ENCODE measurements around the gene CACNB1.

CACNB1 gene

GRCh38 chr17:39208893-39209292 is 11.4 kb upstream of the CACNB1 start:
- peaks cover 19% of the 10 kb centered on the region for H3K27me3 ChIP-seq (ENCODE audit: control insufficient read depth, insufficient read depth, low read length)
- no peaks in the 10 kb centered on the region for H3K9me3 ChIP-seq (ENCODE audit: control insufficient read depth, low read length)
- H3K36me3 ChIP-seq (ENCODE audit: control insufficient read depth, insufficient read depth, low read length), result peaks cover 7% of the 10 kb centered on the region
- peak overlapping the region; percentile 48 for H3K9ac ChIP-seq (ENCODE audit: low read length)
- no peak overlapping the region for H3K4me3 ChIP-seq (ENCODE audit: low read length)
- peaks cover 25% of the 10 kb centered on the region for H3K4me1 ChIP-seq (ENCODE audit: control insufficient read depth, insufficient read depth, low read length)

DNA sequence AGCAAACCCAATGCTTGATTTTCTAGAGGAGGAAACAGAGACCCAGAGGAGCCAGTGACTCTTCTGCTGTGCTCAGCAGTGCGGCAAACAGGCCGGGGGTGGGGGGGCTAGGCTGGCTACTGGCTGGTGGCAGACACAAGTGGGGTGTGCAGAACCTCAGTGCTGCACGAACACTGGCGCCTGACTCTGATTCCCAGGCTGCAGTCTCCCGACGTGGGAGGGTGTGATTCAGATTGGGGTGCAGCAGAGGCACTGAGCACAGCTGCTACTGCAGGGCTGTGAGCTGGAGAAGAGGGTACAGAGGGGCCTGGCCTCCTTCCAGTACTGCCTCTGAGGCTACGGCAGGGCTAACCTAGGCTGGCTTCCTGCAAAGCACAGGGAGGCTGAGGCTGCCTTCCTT is 10.7 kb upstream of the CACNB1 start:
- H3K36me3 ChIP-seq (ENCODE audit: control insufficient read depth, insufficient read depth, low read length), result peaks cover 11% of the 10 kb centered on the region
- no peak overlapping the region for H3K9ac ChIP-seq (ENCODE audit: low read length)
- peaks cover 17% of the 10 kb centered on the region for H3K27me3 ChIP-seq (ENCODE audit: control insufficient read depth, insufficient read depth, low read length)
- H3K4me3 ChIP-seq (ENCODE audit: low read length), result no peak overlapping the region
- H3K9me3 ChIP-seq (ENCODE audit: control insufficient read depth, low read length), result no peaks in the 10 kb centered on the region
- peaks cover 25% of the 10 kb centered on the region for H3K4me1 ChIP-seq (ENCODE audit: control insufficient read depth, insufficient read depth, low read length)

DNA sequence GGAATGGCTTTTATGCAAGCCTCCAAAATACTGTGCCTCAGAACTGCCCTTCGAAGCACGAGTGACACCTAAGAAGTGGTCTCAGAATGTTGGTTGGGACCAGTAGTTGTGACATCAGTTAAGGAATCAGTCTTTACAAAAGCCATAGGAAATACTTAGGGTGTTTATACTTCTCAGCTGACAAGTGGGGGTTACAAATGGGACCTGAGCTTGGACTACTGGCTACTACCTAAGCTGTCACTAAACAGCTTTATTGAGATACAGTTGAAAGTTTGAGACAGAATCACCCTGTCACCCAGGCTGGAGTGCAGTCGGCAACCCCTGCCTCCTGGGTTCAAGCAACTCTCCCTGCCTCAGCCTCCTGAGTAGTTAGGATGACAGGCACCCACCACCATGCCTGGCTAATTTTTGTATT is 7.7 kb upstream of the CACNB1 start:
- no peak overlapping the region for H3K9ac ChIP-seq (ENCODE audit: low read length)
- H3K36me3 ChIP-seq (ENCODE audit: control insufficient read depth, insufficient read depth, low read length), result peaks cover 19% of the 10 kb centered on the region
- H3K9me3 ChIP-seq (ENCODE audit: control insufficient read depth, low read length), result no peaks in the 10 kb centered on the region
- H3K4me3 ChIP-seq (ENCODE audit: low read length), result no peak overlapping the region
- H3K4me1 ChIP-seq (ENCODE audit: control insufficient read depth, insufficient read depth, low read length), result peaks cover 16% of the 10 kb centered on the region
- peaks cover 10% of the 10 kb centered on the region for H3K27me3 ChIP-seq (ENCODE audit: control insufficient read depth, insufficient read depth, low read length)

- H3K9ac ChIP-seq (ENCODE audit: low read length), result no peak overlapping the region
- peaks cover 19% of the 10 kb centered on the region for H3K36me3 ChIP-seq (ENCODE audit: control insufficient read depth, insufficient read depth, low read length)
- peaks cover 2% of the 10 kb centered on the region for H3K27me3 ChIP-seq (ENCODE audit: control insufficient read depth, insufficient read depth, low read length)
- no peaks in the 10 kb centered on the region for H3K9me3 ChIP-seq (ENCODE audit: control insufficient read depth, low read length)
- H3K4me3 ChIP-seq (ENCODE audit: low read length), result no peak overlapping the region
- peaks cover 7% of the 10 kb centered on the region for H3K4me1 ChIP-seq (ENCODE audit: control insufficient read depth, insufficient read depth, low read length)
Observed at GRCh38 chr17:39204245-39204644, 6.8 kb upstream of the CACNB1 start.

- Histone ChIP-seq H3K27me3 (ENCODE audit: control insufficient read depth, insufficient read depth, low read length) (no peaks in the 10 kb centered on the region), H3K4me1 (ENCODE audit: control insufficient read depth, insufficient read depth, low read length) (peaks cover 11% of the 10 kb centered on the region), H3K4me3 (ENCODE audit: low read length) (peak overlapping the region; percentile 36), H3K9ac (ENCODE audit: low read length) (peak overlapping the region; percentile 90), H3K9me3 (ENCODE audit: control insufficient read depth, low read length) (no peaks in the 10 kb centered on the region), H3K36me3 (ENCODE audit: control insufficient read depth, insufficient read depth, low read length) (peaks cover 19% of the 10 kb centered on the region)
Observed at GRCh38 chr17:39200957-39201510, 3.6 kb upstream of the CACNB1 start.

DNA sequence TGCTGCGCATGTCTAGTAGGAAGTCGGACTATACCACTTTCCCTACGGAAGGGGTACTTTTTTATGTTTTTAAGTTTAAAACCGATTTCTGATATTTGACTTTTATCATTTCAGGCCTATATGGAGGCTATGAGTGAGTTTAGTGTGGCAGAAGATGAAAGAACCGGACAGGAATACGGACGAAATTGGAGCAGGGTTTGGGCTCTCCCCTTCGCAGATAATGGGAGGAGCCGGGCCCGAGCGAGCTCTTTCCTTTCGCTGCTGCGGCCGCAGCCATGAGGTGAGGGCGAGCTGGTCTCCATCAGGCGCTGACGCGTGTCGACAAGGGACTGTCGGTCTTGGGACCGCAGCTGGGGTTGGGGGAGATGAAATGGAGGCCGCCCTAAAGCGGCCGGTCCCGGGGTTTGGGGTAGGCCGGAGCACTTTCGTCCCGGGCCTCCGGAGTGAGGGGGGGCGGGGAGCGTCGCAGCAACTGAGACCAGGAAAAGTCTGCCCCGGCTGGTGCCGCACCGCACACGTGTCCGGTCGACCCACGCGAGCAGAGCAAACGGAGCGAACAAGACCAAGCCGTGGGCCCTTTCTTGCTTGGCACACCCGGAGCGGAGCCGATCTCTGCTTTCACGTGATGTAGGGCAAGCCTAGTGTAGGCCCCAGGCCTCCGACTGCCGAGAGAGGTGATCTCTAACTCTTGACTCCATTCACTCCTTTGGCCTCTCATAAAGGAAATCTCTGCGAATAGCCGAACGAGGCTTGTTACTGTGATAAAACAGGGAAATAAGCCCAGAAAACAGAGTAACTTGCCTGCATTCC is 2.8 kb upstream of the CACNB1 start, which contains the start of gene RPL19:
Gene RPL19, plus strand, starts transcription at position 214 of the 810 bp plus-strand sequence. Its CDS starts 62 bp downstream, at position 276.
- H3K27me3 ChIP-seq (ENCODE audit: control insufficient read depth, insufficient read depth, low read length), result no peaks in the 10 kb centered on the region
- H3K4me1 ChIP-seq (ENCODE audit: control insufficient read depth, insufficient read depth, low read length), result peaks cover 17% of the 10 kb centered on the region
- peaks cover 19% of the 10 kb centered on the region for H3K36me3 ChIP-seq (ENCODE audit: control insufficient read depth, insufficient read depth, low read length)
- H3K4me3 ChIP-seq (ENCODE audit: low read length), result peak within 1 kb of the TSS; percentile 36
- H3K9me3 ChIP-seq (ENCODE audit: control insufficient read depth, low read length), result no peaks in the 10 kb centered on the region
- peak within 1 kb of the TSS; percentile 90 for H3K9ac ChIP-seq (ENCODE audit: low read length)

GRCh38 chr17:39199820-39200069 is 2.3 kb upstream of the CACNB1 start:
- Histone ChIP-seq H3K27me3 (ENCODE audit: control insufficient read depth, insufficient read depth, low read length) (no peaks in the 10 kb centered on the region), H3K9me3 (ENCODE audit: control insufficient read depth, low read length) (no peaks in the 10 kb centered on the region), H3K9ac (ENCODE audit: low read length) (peak overlapping the region; percentile 90), H3K4me3 (ENCODE audit: low read length) (peak overlapping the region; percentile 36), H3K4me1 (ENCODE audit: control insufficient read depth, insufficient read depth, low read length) (peaks cover 22% of the 10 kb centered on the region), H3K36me3 (ENCODE audit: control insufficient read depth, insufficient read depth, low read length) (peaks cover 19% of the 10 kb centered on the region)

DNA sequence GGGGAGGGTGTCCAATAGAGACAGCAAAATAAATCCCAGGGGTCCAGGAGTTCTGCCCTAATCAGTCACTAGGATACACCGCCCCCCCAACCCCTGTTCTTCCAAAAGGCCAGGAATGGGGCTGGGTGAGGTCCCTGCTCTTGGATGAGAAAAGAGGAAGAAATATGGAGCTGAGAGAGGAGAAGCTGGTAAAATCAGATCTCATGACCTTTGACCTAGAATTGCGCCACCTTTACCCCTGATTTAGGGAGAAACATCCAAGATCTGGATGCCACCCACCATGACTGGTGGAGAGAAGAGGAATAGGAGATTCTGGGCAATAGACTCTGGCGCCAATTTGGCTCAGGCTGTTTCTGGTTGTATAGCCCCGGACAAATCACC is 707 bp upstream of the CACNB1 start:
- peaks cover 9% of the 10 kb centered on the region for H3K36me3 ChIP-seq (ENCODE audit: control insufficient read depth, insufficient read depth, low read length)
- peaks cover 22% of the 10 kb centered on the region for H3K4me1 ChIP-seq (ENCODE audit: control insufficient read depth, insufficient read depth, low read length)
- H3K9ac ChIP-seq (ENCODE audit: low read length), result no peak overlapping the region
- H3K4me3 ChIP-seq (ENCODE audit: low read length), result no peak overlapping the region
- H3K27me3 ChIP-seq (ENCODE audit: control insufficient read depth, insufficient read depth, low read length), result no peaks in the 10 kb centered on the region
- H3K9me3 ChIP-seq (ENCODE audit: control insufficient read depth, low read length), result no peaks in the 10 kb centered on the region

DNA sequence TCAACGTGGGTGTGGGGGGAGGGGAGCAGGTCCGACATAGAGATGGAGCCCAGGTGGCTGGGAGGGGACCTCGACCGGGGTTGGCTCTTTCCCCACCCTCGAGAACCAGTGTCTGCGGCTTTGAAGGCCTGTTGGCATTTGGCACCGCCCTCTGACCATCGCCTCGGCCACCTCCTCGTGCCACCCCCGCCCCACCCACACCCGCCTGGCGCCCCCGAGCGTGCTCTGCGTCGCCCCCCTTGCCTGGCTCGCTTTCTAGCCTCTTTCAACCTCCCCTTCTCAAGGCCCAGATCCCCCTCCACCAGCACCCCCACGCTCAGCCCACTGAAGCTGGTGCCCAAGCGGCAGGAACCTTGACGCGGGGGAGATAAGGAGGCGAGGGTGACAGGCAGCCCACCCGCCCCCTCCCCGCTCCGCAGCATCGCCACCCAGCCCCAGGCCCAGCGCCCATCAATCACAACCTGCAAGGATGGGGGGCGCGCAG is 619 bp downstream of the CACNB1 start:
- Histone ChIP-seq H3K9me3 (ENCODE audit: control insufficient read depth, low read length) (no peaks in the 10 kb centered on the region), H3K27me3 (ENCODE audit: control insufficient read depth, insufficient read depth, low read length) (no peaks in the 10 kb centered on the region), H3K9ac (ENCODE audit: low read length) (peak overlapping the region; percentile 63), H3K4me3 (ENCODE audit: low read length) (peak overlapping the region; percentile 56), H3K36me3 (ENCODE audit: control insufficient read depth, insufficient read depth, low read length) (no peaks in the 10 kb centered on the region), H3K4me1 (ENCODE audit: control insufficient read depth, insufficient read depth, low read length) (peaks cover 22% of the 10 kb centered on the region)

DNA sequence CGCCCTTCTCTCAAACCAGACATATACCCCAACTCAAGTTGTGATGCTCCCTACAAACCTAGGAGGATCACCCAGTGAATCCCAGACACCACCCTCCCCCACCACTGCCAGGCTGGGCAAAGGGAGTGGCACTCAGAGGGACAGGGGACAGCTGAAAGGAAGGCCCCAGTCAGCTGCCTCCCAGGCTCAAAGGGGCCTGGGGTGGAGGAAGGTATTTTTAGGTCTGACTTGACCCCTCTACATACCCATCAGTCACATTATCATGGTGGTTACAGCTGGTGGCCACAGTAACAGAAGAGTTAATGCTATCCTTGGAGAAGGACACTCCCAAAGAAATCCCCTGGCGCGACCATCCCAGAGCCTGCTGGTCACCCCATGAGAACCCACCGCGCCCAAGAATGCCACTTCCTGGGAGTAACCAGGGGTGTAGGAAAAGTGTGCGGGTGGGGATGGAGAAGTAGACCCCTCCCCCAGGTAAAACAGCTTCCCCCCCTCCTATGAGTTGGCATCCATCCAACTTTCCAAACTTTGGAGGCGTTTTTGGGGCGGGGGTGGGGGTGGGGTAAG is 1.1 kb downstream of the CACNB1 start:
- H3K9me3 ChIP-seq (ENCODE audit: control insufficient read depth, low read length), result no peaks in the 10 kb centered on the region
- H3K4me1 ChIP-seq (ENCODE audit: control insufficient read depth, insufficient read depth, low read length), result peaks cover 22% of the 10 kb centered on the region
- no peaks in the 10 kb centered on the region for H3K36me3 ChIP-seq (ENCODE audit: control insufficient read depth, insufficient read depth, low read length)
- no peaks in the 10 kb centered on the region for H3K27me3 ChIP-seq (ENCODE audit: control insufficient read depth, insufficient read depth, low read length)
- peak overlapping the region; percentile 18 for H3K9ac ChIP-seq (ENCODE audit: low read length)
- no peak overlapping the region for H3K4me3 ChIP-seq (ENCODE audit: low read length)

GRCh38 chr17:39195568-39196160 is 1.8 kb downstream of the CACNB1 start:
- H3K9me3 ChIP-seq (ENCODE audit: control insufficient read depth, low read length), result no peaks in the 10 kb centered on the region
- H3K4me1 ChIP-seq (ENCODE audit: control insufficient read depth, insufficient read depth, low read length), result peaks cover 22% of the 10 kb centered on the region
- H3K9ac ChIP-seq (ENCODE audit: low read length), result peak overlapping the region; percentile 18
- H3K4me3 ChIP-seq (ENCODE audit: low read length), result no peak overlapping the region
- H3K27me3 ChIP-seq (ENCODE audit: control insufficient read depth, insufficient read depth, low read length), result no peaks in the 10 kb centered on the region
- no peaks in the 10 kb centered on the region for H3K36me3 ChIP-seq (ENCODE audit: control insufficient read depth, insufficient read depth, low read length)

DNA sequence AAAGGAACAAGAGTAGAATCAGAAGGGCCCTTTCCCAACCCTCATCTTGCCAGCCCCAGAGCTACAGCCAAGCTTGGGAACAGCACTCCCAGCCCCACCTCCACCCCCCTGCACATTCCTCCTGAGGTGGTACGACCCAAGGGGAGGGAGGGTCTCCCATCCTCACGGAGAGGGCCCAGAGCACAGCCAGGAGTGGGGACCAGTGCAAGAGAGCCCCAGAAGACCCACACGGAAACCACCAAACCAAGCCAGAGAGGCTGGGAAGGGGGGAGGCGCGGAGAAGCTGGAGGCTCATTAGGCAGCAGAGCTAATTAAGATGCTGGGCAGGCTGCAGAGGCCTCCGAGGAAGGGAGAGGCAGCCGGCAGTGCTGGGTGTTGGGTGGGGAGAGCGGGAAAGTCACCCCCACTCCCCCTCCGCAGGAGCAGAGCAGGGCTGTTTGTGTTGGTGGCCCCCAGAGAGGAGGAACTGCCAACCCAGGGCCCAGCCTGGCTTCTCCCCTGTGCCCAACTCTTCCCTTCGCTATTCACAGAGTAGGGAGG is 2.4 kb downstream of the CACNB1 start:
- Histone ChIP-seq H3K27me3 (ENCODE audit: control insufficient read depth, insufficient read depth, low read length) (no peaks in the 10 kb centered on the region), H3K4me3 (ENCODE audit: low read length) (no peak overlapping the region), H3K4me1 (ENCODE audit: control insufficient read depth, insufficient read depth, low read length) (peaks cover 22% of the 10 kb centered on the region), H3K9me3 (ENCODE audit: control insufficient read depth, low read length) (no peaks in the 10 kb centered on the region), H3K36me3 (ENCODE audit: control insufficient read depth, insufficient read depth, low read length) (no peaks in the 10 kb centered on the region), H3K9ac (ENCODE audit: low read length) (no peak overlapping the region)

Data from mucosa of stomach (tissue), 1 donor.